Measurements from ENCODE around the gene GPC1. TPM values are rescaled to one million over a fixed set of nuclear protein-coding genes. Genes with fewer than 3 reads are reported as not detected.

The GPC1 gene
- total and polyA plus RNA-seq, 2 of the 13 experiments (the other 11 are each of a cell fraction or from before 2014, with no cell fraction given) = 4.0 to 5.5 TPM

- TF ChIP-seq SP140L (CRISPR knock-in tag; IDR thresholded peaks at IDR 0.05; ENCODE audit: borderline replicate concordance) (no peak), ZBTB43 (CRISPR knock-in tag; conservative IDR thresholded peaks at IDR 0.05) (no peak), GRHL1 (CRISPR knock-in tag; conservative IDR thresholded peaks at IDR 0.05) (no peak), PAX8 (CRISPR knock-in tag; IDR thresholded peaks at IDR 0.05; ENCODE audit: borderline replicate concordance) (no peak), ZKSCAN1 (IDR thresholded peaks at IDR 0.05; ENCODE audit: low read length) (no peak)
These were observed 3.6 kb upstream of the GPC1 start (continued) for GRCh38 chr2:240431661-240432424.

GRCh38 chr2:240432430-240432819 is 3.0 kb upstream of the GPC1 start:
- no peak overlapping the region for H2AFZ ChIP-seq (ENCODE audit: low read length)
- WGBS (ENCODE audit: low lambda C conversion rate) = 55% methylated on average over 9 of the region's 9 CpGs
- no peak overlapping the region for H3K9ac ChIP-seq (ENCODE audit: insufficient read depth, low read depth, low read length)
- H3K27me3 ChIP-seq (ENCODE audit: control insufficient read depth in 1 of 2, insufficient read depth in 2 of 2, low read length in 2 of 2) = peaks cover 39 to 86% of the 10 kb centered on the region in 2 experiments
- no peaks in the 10 kb centered on the region for H3K36me3 ChIP-seq (replicated peaks in 1 of 2; ENCODE audit: control insufficient read depth in 1 of 2, insufficient read depth in 2 of 2, low read length in 2 of 2)
- H3K9me3 ChIP-seq (ENCODE audit: low read length) = no peaks in the 10 kb centered on the region
- no peaks in the 10 kb centered on the region; the same call in 1 of the 2 replicates for H4K20me1 ChIP-seq (ENCODE audit: insufficient read depth, low read length)
- no peak for DNase-seq (ENCODE audit: low spot score)
- no peak overlapping the region for H3K4me2 ChIP-seq (ENCODE audit: low read depth, low read length)
- no peak overlapping the region for H3K27ac ChIP-seq (ENCODE audit: extremely low read length, insufficient read depth, low read length)
- BruUV-seq (replicated peaks) = no TSS peak
- H3K79me2 ChIP-seq (ENCODE audit: insufficient read depth, low read length) = no peaks in the 10 kb centered on the region
- intact Hi-C loops (cut with micrococcal nuclease; ENCODE audit: unreplicated experiment) = no loop called here
- ATAC-seq = no peak
- ChIA-PET POLR2A (interaction anchor here (1.1 kb wide), 1 partner anchor 180 kb away, joined by 4 read pairs; no protein-coding TSS in a partner anchor), CTCF (ENCODE audit: low intra/inter-chr PET ratio, low total read pairs) (no interaction called here)
- peaks cover 10% of the 10 kb centered on the region for H3K4me1 ChIP-seq (ENCODE audit: insufficient read depth, low read length)
- in situ Hi-C loops (cut with HindIII; ENCODE audit: extremely low pct_ligation_motif_present, low pct_unique_long_range_greater_than_20kb) = no loop called here
- no peak for FAIRE-seq
- no peak overlapping the region for H3K4me3 ChIP-seq (replicated peaks in 1 of 3; ENCODE audit: insufficient read depth in 1 of 3, low read depth in 2 of 3, low read length in 3 of 3)
- no peak for TF ChIP-seq TBP (CRISPR knock-in tag; IDR thresholded peaks at IDR 0.05)
- no peak for TF ChIP-seq NR2F1 (CRISPR knock-in tag; IDR thresholded peaks at IDR 0.05)
- no peak for TF ChIP-seq RFXAP (CRISPR knock-in tag; IDR thresholded peaks at IDR 0.05; ENCODE audit: borderline replicate concordance)
- TF ChIP-seq ZNF784 (CRISPR knock-in tag; IDR thresholded peaks at IDR 0.05; ENCODE audit: borderline replicate concordance) = no peak
- TF ChIP-seq KDM5B (CRISPR knock-in tag; IDR thresholded peaks at IDR 0.05; ENCODE audit: borderline replicate concordance) = no peak
- TF ChIP-seq CENPT (CRISPR knock-in tag; IDR thresholded peaks at IDR 0.05; ENCODE audit: low read depth) = no peak
- TF ChIP-seq KLF13 (CRISPR knock-in tag; IDR thresholded peaks at IDR 0.05) = no peak
- TF ChIP-seq REXO4 (CRISPR knock-in tag; IDR thresholded peaks at IDR 0.05; ENCODE audit: borderline replicate concordance) = no peak
- TF ChIP-seq SMARCC2 (IDR thresholded peaks at IDR 0.05) = no peak
- TF ChIP-seq ZNF552 (CRISPR knock-in tag; IDR thresholded peaks at IDR 0.05; ENCODE audit: borderline replicate concordance) = no peak
- no peak for TF ChIP-seq KMT2A (CRISPR knock-in tag; IDR thresholded peaks at IDR 0.05)
- no peak for TF ChIP-seq ZNF564 (CRISPR knock-in tag; IDR thresholded peaks at IDR 0.05)
- TF ChIP-seq FOXA3 (CRISPR knock-in tag; IDR thresholded peaks at IDR 0.05) = no peak
- TF ChIP-seq MAFF (IDR thresholded peaks at IDR 0.05; ENCODE audit: low read depth, low read length) = no peak
- TF ChIP-seq ZNF367 (CRISPR knock-in tag; IDR thresholded peaks at IDR 0.05; ENCODE audit: borderline replicate concordance) = no peak
- TF ChIP-seq ZBTB3 (CRISPR knock-in tag; IDR thresholded peaks at IDR 0.05; ENCODE audit: borderline replicate concordance, low read depth) = no peak
